Spleen (tissue), 11 donors: Measurements from ENCODE around the gene TEDC1. TPM values are rescaled to one million over a fixed set of nuclear protein-coding genes. Genes with fewer than 3 reads are reported as not detected.
A peak's percentile ranks its signal among the peaks of the same experiment; 100 is the strongest.

Experiments used
- DNase-seq: peaks from one replicate; pipeline ENCODE4 v3.0.0-alpha.2; 2020
- H3K27ac ChIP-seq, 8 donors: fragments of 200-600 bp; sonication (generic) in 7 of 8; 1 replicate in 4 of 8; 2 replicates in 4 of 8; pipeline versions ENCODE4 v1.5.0 to v1.8.0; 2016 to 2021; ENCODE audit warnings: inconsistent platforms in 4 of 8, mild to moderate bottlenecking in 4 of 8, moderate library complexity in 1 of 8
- H3K27me3 ChIP-seq, 7 donors: fragments of 200-600 bp; sonication (generic) in 6 of 7; replicated peaks in 1 of 7; 1 replicate in 4 of 7; 2 replicates in 3 of 7; pipeline versions ENCODE4 v1.5.0 to v1.8.0; 2016 to 2021; ENCODE audit warnings: inconsistent platforms in 3 of 7, mild to moderate bottlenecking in 1 of 7
- H3K36me3 ChIP-seq, 6 donors: fragments of 200-600 bp; sonication (generic) in 5 of 6; 1 replicate in 4 of 6; 2 replicates in 2 of 6; pipeline versions ENCODE4 v1.5.0 to v1.8.0; 2016 to 2021; ENCODE audit warnings: inconsistent platforms in 2 of 6
- H3K4me1 ChIP-seq, 6 donors: fragments of 200-600 bp; sonication (generic) in 5 of 6; 1 replicate in 3 of 6; 2 replicates in 3 of 6; pipeline versions ENCODE4 v1.5.0 to v1.8.0; 2016 to 2021; ENCODE audit warnings: inconsistent platforms in 3 of 6
- H3K4me3 ChIP-seq, 8 donors: fragments of 200-600 bp; sonication (generic) in 7 of 8; 1 replicate in 4 of 8; 2 replicates in 4 of 8; pipeline versions ENCODE4 v1.5.0 to v1.8.0; 2016 to 2021; ENCODE audit warnings: inconsistent platforms in 4 of 8, mild to moderate bottlenecking in 4 of 8, moderate library complexity in 2 of 8
- H3K9me3 ChIP-seq, 8 donors: fragments of 200-600 bp; sonication (generic) in 7 of 8; 1 replicate in 4 of 8; 2 replicates in 4 of 8; pipeline versions ENCODE4 v1.5.0 to v1.8.0; 2016 to 2021; ENCODE audit warnings: inconsistent platforms in 4 of 8
- POLR2A ChIP-seq, 3 donors: fragments of 450-650 bp; IDR thresholded peaks; one replicate each; pipeline ENCODE4 v1.5.1; 2017; ENCODE audit warnings: antibody characterized with exemption in 3 of 3, mild to moderate bottlenecking in 1 of 3
- POLR2AphosphoS5 ChIP-seq, 3 donors: sonication (generic); formaldehyde crosslinking; IDR thresholded peaks; one replicate each; pipeline ENCODE4 v1.5.1; 2017; ENCODE audit warnings: antibody characterized with exemption in 3 of 3
- WGBS, 5 donors: extraction: QIAGEN DNeasy Blood & Tissue Kit in 3 of 5; methylation state at CpG; one replicate each; pipeline versions ENCODE4 v1.1.5 to v1.1.7; 2013 to 2018; 5-methylcytosine and 5-hydroxymethylcytosine counted together
- intact Hi-C: fragments of 100-400 bp; cut with DNase I; formaldehyde crosslinking; loops from one replicate; pipeline ENCODE4 v1.15.0; 2023; ENCODE audit warnings: low total_unique reads
- polyA plus RNA-seq, 3 donors: library from polyadenylated mRNA; stranded (reverse); fragments of 200-250 nt; gene quantifications; one replicate each; pipeline ENCODE4 v1.2.1, GENCODE V29; 2013
- total RNA-seq, 7 donors: library from RNA; depleted of rRNA in 3 of 7; stranded (reverse); fragments of >200 nt in 3 of 7; fragmentation: NEBNext Ultra II Directional in 4 of 7; extraction: Animal tissue kit (Norgen Biotek cat#: 25700) in 4 of 7; gene quantifications; one replicate each; pipeline versions ENCODE4 v1.1.0 to v1.2.1, GENCODE V29; 2016 to 2021
- TF ChIP-seq, protein P1 (sequence below), 11 experiments: fragments of 200-600 bp in 7 of 11; fragments of 450-650 bp in 4 of 11; sonication (generic) in 4 of 11; IDR thresholded peaks in 8 of 11; conservative IDR thresholded peaks in 3 of 11; 1 replicate in 7 of 11; 2 replicates in 4 of 11; pipeline versions ENCODE4 v1.4.0 to v1.8.0; 2016 to 2021; ENCODE audit warnings: antibody characterized with exemption in 11 of 11, inconsistent platforms in 4 of 11, mild to moderate bottlenecking in 1 of 11
- donor health status: healthy with polysubstance abuse.
- donor health status: DM: no; HTN: no; CAD: no; lungs with moderate emphysema.
- donor health status: DM: no; HTN: no; CAD: no.
- donor health status: Bipolar disorder and iron deficiency.
- donor health status: healthy.
- donor health status: DM: no; HTN: no; CAD: no.
- donor health status: DM: yes; HTN: yes; CAD: no.

The TEDC1 gene
- total and polyA plus RNA-seq, 10 donors, result 5.3 to 31.5 (median 12.3) TPM

DNA sequence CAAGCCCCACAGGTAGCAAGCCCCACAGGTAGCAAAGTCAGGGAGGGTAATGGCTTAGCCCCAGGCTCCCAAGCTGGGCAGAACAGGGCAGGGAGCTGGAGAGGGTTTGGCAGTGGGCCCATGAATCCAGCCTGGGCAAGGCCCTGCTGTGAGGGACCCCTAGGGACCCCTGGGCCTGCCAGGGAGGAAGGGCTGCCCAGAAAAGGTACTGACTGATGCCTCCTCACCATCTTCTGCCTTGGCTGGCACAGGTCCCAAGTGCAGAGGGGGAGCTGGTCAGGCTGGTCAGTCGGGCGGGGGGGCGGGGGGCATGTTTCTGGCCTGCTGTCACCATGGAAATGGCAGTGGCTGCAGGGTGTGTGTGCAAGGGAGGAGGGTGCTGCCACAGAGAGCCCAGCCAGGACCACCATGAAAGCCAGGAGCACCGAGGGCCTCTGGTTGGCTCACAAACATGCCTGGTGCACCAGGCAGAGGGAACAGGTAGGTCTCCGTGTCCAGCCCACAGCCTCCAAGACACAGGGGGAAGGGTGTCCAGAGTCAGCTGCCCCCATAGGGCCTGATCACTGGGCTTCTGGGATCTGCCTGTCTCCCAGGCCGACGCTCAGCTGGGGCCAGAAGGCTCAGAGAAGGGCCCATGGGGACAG, 17.9 kb upstream of the TEDC1 start:
- Histone ChIP-seq H3K36me3 (peaks cover 0 to 34% (median 15%) of the 10 kb centered on the region in 6 donors), H3K4me3 (peak overlapping the region in 4 of 8 donors; percentile 65 to 89 (median 72)), H3K27ac (peak overlapping the region in 6 of 8 donors; percentile 26 to 95 (median 78)), H3K27me3 (peaks cover 0 to 54% (median 37%) of the 10 kb centered on the region in 7 donors), H3K4me1 (peaks cover 15 to 82% (median 49%) of the 10 kb centered on the region in 6 donors), H3K9me3 (no peaks in the 10 kb centered on the region)
- TF ChIP-seq, protein P1, sequence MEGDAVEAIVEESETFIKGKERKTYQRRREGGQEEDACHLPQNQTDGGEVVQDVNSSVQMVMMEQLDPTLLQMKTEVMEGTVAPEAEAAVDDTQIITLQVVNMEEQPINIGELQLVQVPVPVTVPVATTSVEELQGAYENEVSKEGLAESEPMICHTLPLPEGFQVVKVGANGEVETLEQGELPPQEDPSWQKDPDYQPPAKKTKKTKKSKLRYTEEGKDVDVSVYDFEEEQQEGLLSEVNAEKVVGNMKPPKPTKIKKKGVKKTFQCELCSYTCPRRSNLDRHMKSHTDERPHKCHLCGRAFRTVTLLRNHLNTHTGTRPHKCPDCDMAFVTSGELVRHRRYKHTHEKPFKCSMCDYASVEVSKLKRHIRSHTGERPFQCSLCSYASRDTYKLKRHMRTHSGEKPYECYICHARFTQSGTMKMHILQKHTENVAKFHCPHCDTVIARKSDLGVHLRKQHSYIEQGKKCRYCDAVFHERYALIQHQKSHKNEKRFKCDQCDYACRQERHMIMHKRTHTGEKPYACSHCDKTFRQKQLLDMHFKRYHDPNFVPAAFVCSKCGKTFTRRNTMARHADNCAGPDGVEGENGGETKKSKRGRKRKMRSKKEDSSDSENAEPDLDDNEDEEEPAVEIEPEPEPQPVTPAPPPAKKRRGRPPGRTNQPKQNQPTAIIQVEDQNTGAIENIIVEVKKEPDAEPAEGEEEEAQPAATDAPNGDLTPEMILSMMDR (IDR thresholded peaks at IDR 0.05 in 8 of 11, conservative IDR thresholded peaks at IDR 0.05 in 3 of 11), result no peak
- no peak for TF ChIP-seq POLR2A (IDR thresholded peaks at IDR 0.05)
- TF ChIP-seq POLR2AphosphoS5 (IDR thresholded peaks at IDR 0.05), result no peak
- WGBS, 5 donors, result 41 to 61% (median 45%) methylated on average over 5 to 7 of the region's 7 CpGs
- DNase-seq, result no peak
- intact Hi-C loops, result no loop called here

GRCh38 chr14:105473677-105474482, 17.2 kb upstream of the TEDC1 start:
- peaks cover 0 to 61% (median 44%) of the 10 kb centered on the region in 7 donors for H3K27me3 ChIP-seq

GRCh38 chr14:105474483-105475268, 16.4 kb upstream of the TEDC1 start, which contains the start of gene CRIP2:
Gene CRIP2 (plus strand): TSS chr14:105474821. CDS start chr14:105474863, 42 bp downstream.
- peaks cover 15 to 93% (median 57%) of the 10 kb centered on the region in 6 donors for H3K4me1 ChIP-seq
- TF ChIP-seq POLR2A (IDR thresholded peaks at IDR 0.05) (no peak), POLR2AphosphoS5 (IDR thresholded peaks at IDR 0.05) (peak in 1 of 3 donors; percentile 50)
- TF ChIP-seq, protein P1 (IDR thresholded peaks at IDR 0.05 in 8 of 11, conservative IDR thresholded peaks at IDR 0.05 in 3 of 11), result no peak
- H3K4me3 ChIP-seq, result peak within 1 kb of the TSS; percentile 66 to 89 (median 76)
- WGBS, 5 donors, result 0 to 1% (median 1%) methylated on average over 8 to 118 of the region's 118 CpGs
- intact Hi-C loops, result no loop called here
- no peak for DNase-seq
- H3K36me3 ChIP-seq, result peaks cover 0 to 34% (median 17%) of the 10 kb centered on the region in 6 donors
- no peaks in the 10 kb centered on the region for H3K9me3 ChIP-seq
- H3K27me3 ChIP-seq, result peaks cover 0 to 69% (median 44%) of the 10 kb centered on the region in 7 donors
- H3K27ac ChIP-seq, result peak within 1 kb of the TSS; percentile 74 to 95 (median 89)

More at GRCh38 chr14:105473677-105474482, 17.2 kb upstream of the TEDC1 start:
- 0 to 3% (median 1%) methylated on average over 17 to 60 of the region's 60 CpGs for WGBS, 5 donors
- Histone ChIP-seq H3K9me3 (no peaks in the 10 kb centered on the region), H3K36me3 (peaks cover 0 to 34% (median 16%) of the 10 kb centered on the region in 6 donors), H3K27ac (peak overlapping the region in 6 of 8 donors; percentile 26 to 95 (median 78)), H3K4me3 (peak overlapping the region; percentile 59 to 89 (median 70)), H3K4me1 (peaks cover 15 to 89% (median 55%) of the 10 kb centered on the region in 6 donors)
- intact Hi-C loops, result no loop called here
- DNase-seq, result peak; percentile 89
- TF ChIP-seq, protein P1 (IDR thresholded peaks at IDR 0.05 in 8 of 11, conservative IDR thresholded peaks at IDR 0.05 in 3 of 11), result no peak
- peak in 2 of 3 donors; percentile 30 to 60 for TF ChIP-seq POLR2AphosphoS5 (IDR thresholded peaks at IDR 0.05)
- no peak for TF ChIP-seq POLR2A (IDR thresholded peaks at IDR 0.05)
